ENCODE results near the gene GALNT18.

GRCh38 chr11:11498195-11498594 lies 123.6 kb downstream of the GALNT18 start:
- TF ChIP-seq POLR2AphosphoS5 (IDR thresholded peaks at IDR 0.05) (no peak), CTCF (IDR thresholded peaks at IDR 0.05; ENCODE audit: poor library complexity, severe bottlenecking) (no peak)

All from neural cell (in vitro differentiated cells).